Left lung (tissue), 10 donors: Measurements from ENCODE around the gene C12orf75. TPM values are rescaled to one million over a fixed set of nuclear protein-coding genes. Genes with fewer than 3 reads are reported as not detected.
"Not testable (repeated sequence)": the region's sequence is repeated elsewhere in the genome, so short reads cannot be mapped to it uniquely, and the experiment has no call there.

Source experiments
- ATAC-seq: fragments of 200-7000 bp; cut with Tn5 transposase; one replicate; pipeline ENCODE4 v1.9.1; 2020; ENCODE audit warnings: moderate library complexity
- DNase-seq, 4 donors: peaks; one replicate each; pipeline ENCODE4 v3.0.0-alpha.2; 2013 to 2020
- H3K27ac ChIP-seq, 2 donors: fragments of 200-600 bp; sonication (generic) in 1 of 2; one replicate each; pipeline versions ENCODE4 v1.5.0 to v1.8.0; 2020 to 2021
- H3K27me3 ChIP-seq, 2 donors: fragments of 200-600 bp; sonication (generic) in 1 of 2; one replicate each; pipeline versions ENCODE4 v1.5.0 to v1.8.0; 2020 to 2021
- H3K36me3 ChIP-seq, 2 donors: fragments of 200-600 bp; sonication (generic) in 1 of 2; one replicate each; pipeline versions ENCODE4 v1.5.0 to v1.8.0; 2020 to 2021
- H3K4me1 ChIP-seq, 2 donors: fragments of 200-600 bp; one replicate each; pipeline ENCODE4 v1.8.0; 2021
- H3K4me3 ChIP-seq, 2 donors: fragments of 200-600 bp; sonication (generic) in 1 of 2; one replicate each; pipeline versions ENCODE4 v1.5.0 to v1.8.0; 2020 to 2021; ENCODE audit warnings: mild to moderate bottlenecking in 1 of 2
- H3K9me3 ChIP-seq, 2 donors: fragments of 200-600 bp; sonication (generic) in 1 of 2; one replicate each; pipeline versions ENCODE4 v1.5.0 to v1.8.0; 2020 to 2021
- CTCF ChIP-seq, 2 donors: fragments of 200-600 bp; sonication (generic) in 1 of 2; IDR thresholded peaks; one replicate each; pipeline versions ENCODE4 v1.5.0 to v1.8.0; 2021; ENCODE audit warnings: antibody characterized with exemption in 2 of 2
- intact Hi-C, 2 donors: fragments of 100-400 bp; cut with DNase I; formaldehyde crosslinking; loops; one replicate each; pipeline versions ENCODE4 v1.11.2 to v1.14.2; 2022
- polyA plus RNA-seq, 6 donors: library from polyadenylated mRNA; unstranded; fragments of 120-200 nt; gene quantifications; one replicate each; pipeline ENCODE4 v1.2.1, GENCODE V29; 2013; ENCODE audit not compliant: insufficient read length in 6 of 6
- total RNA-seq, 2 donors: library from RNA; stranded (reverse); fragmentation: NEBNext Ultra II Directional; extraction: Animal tissue kit (Norgen Biotek cat#: 25700); gene quantifications; one replicate each; pipeline ENCODE4 v1.2.1, GENCODE V29; 2021
- donor health status: DM: no; HTN: yes; CAD: no.
- donor health status: DM: no; HTN: no; CAD: no.

Gene C12orf75
- total and polyA plus RNA-seq, 8 donors: 16.2 to 27.7 (median 18.8) TPM

GRCh38 chr12:105301696-105302095, 28.8 kb upstream of the C12orf75 start:
- intact Hi-C loops: no loop called here
- H3K27ac ChIP-seq: no peak overlapping the region
- H3K27me3 ChIP-seq: no peaks in the 10 kb centered on the region

GRCh38 chr12:105302986-105303385, 27.5 kb upstream of the C12orf75 start:
- ATAC-seq, H3K36me3 ChIP-seq: not testable (repeated sequence)

More at GRCh38 chr12:105301696-105302095, 28.8 kb upstream of the C12orf75 start:
- no peaks in the 10 kb centered on the region for H3K36me3 ChIP-seq
- ATAC-seq (no peak), DNase-seq (no peak)
- no peak for TF ChIP-seq CTCF (IDR thresholded peaks at IDR 0.05)
- no peak overlapping the region for H3K4me3 ChIP-seq
- H3K4me1 ChIP-seq: no peaks in the 10 kb centered on the region
- H3K9me3 ChIP-seq: peaks cover 0 to 27% of the 10 kb centered on the region in 2 donors

GRCh38 chr12:105304626-105305025, 25.9 kb upstream of the C12orf75 start:
- H3K9me3 ChIP-seq, H3K4me3 ChIP-seq, DNase-seq, intact Hi-C loops, H3K4me1 ChIP-seq, H3K36me3 ChIP-seq, ATAC-seq, H3K27me3 ChIP-seq, H3K27ac ChIP-seq: not testable (repeated sequence)

More at GRCh38 chr12:105302986-105303385, 27.5 kb upstream of the C12orf75 start:
- intact Hi-C loops, H3K27ac ChIP-seq, H3K4me1 ChIP-seq, H3K4me3 ChIP-seq, H3K27me3 ChIP-seq, DNase-seq: not testable (repeated sequence)
- peaks cover 0 to 22% of the 10 kb centered on the region in 2 donors for H3K9me3 ChIP-seq

DNA sequence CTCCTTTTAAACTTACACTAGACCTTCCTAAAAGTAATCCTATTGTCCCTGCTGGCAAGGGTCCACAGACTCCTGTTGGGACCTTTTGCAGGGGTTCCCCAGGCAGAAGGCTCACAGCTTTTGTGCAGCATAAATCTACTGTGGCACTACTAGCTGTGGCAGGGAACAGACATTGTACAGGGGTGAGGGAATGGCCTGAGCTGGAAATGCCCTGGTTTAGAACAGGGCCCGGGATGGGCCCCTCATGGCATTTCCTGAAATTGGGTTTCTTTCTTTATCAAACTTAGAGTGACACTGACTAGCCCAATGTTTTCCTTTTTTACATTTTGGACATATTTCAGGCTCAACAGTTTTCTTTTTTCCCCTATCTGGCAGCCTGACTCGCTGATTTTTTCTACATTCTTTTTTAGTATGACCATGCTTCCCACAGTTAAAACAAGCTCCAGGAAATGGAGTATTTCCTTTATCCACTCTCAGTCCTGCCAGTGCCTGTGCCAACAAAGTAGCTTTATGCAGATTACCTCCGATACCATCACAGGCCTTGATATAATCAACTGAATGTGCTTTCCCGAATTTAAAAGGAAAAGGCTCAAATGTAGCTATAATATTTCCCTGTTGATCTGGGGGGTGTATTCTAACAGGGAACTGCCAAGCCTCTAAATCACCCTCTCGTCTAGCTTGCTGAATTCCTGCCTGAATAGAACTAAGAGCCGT, 22.7 kb upstream of the C12orf75 start:
- H3K4me1 ChIP-seq, H3K9me3 ChIP-seq, ATAC-seq, H3K27ac ChIP-seq, H3K4me3 ChIP-seq, DNase-seq, H3K27me3 ChIP-seq, H3K36me3 ChIP-seq, intact Hi-C loops: not testable (repeated sequence)

DNA sequence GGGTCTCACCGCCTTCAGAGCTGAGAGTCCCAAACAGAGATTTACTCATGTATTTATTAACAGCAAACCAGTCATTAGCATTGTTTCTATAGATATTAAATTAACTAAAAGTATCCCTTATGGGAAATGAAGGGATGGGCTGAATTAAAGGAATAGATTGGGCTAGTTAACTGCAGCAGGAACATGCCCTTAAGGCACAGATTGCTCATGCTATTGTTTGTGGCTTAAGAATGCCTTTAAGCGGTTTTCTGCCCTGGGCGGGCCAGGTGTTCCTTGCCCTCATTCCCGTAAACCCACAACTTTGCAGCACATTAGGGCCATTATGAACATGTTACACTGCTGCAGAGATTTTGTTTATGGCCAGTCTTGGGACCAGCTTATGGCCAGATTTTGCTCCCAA, 21.7 kb upstream of the C12orf75 start:
- ATAC-seq, intact Hi-C loops, H3K9me3 ChIP-seq, H3K27me3 ChIP-seq, H3K4me3 ChIP-seq, H3K36me3 ChIP-seq, DNase-seq, H3K27ac ChIP-seq, H3K4me1 ChIP-seq: not testable (repeated sequence)

GRCh38 chr12:105309384-105309783, 21.1 kb upstream of the C12orf75 start:
- DNase-seq, intact Hi-C loops, H3K27ac ChIP-seq, H3K27me3 ChIP-seq, H3K36me3 ChIP-seq, H3K4me1 ChIP-seq, ATAC-seq, H3K4me3 ChIP-seq: not testable (repeated sequence)
- peaks cover 0 to 11% of the 10 kb centered on the region in 2 donors for H3K9me3 ChIP-seq

- H3K4me3 ChIP-seq, H3K36me3 ChIP-seq, ATAC-seq, H3K27ac ChIP-seq, H3K4me1 ChIP-seq, DNase-seq, H3K27me3 ChIP-seq, intact Hi-C loops: not testable (repeated sequence)
- H3K9me3 ChIP-seq: peaks cover 0 to 11% of the 10 kb centered on the region in 2 donors
Observed at GRCh38 chr12:105310476-105311085, 19.9 kb upstream of the C12orf75 start.

- DNase-seq, H3K36me3 ChIP-seq, intact Hi-C loops, H3K27me3 ChIP-seq, H3K4me1 ChIP-seq, H3K27ac ChIP-seq, ATAC-seq, H3K4me3 ChIP-seq: not testable (repeated sequence)
- H3K9me3 ChIP-seq: peaks cover 0 to 11% of the 10 kb centered on the region in 2 donors
Observed at GRCh38 chr12:105311936-105312335, 18.6 kb upstream of the C12orf75 start.

- intact Hi-C loops, H3K36me3 ChIP-seq, H3K27ac ChIP-seq: not testable (repeated sequence)
Observed at GRCh38 chr12:105313755-105314154, 16.7 kb upstream of the C12orf75 start.

More at GRCh38 chr12:105313755-105314154, 16.7 kb upstream of the C12orf75 start:
- H3K4me1 ChIP-seq, H3K4me3 ChIP-seq, ATAC-seq, H3K27me3 ChIP-seq, DNase-seq: not testable (repeated sequence)
- H3K9me3 ChIP-seq: peaks cover 0 to 11% of the 10 kb centered on the region in 2 donors
